ENCODE results near the gene ZSWIM7. TPM values are rescaled to one million over a fixed set of nuclear protein-coding genes. Genes with fewer than 3 reads are reported as not detected.

Gene ZSWIM7
- total and polyA plus RNA-seq, 4 donors, result 17.9 to 39.1 (median 28.5) TPM

DNA sequence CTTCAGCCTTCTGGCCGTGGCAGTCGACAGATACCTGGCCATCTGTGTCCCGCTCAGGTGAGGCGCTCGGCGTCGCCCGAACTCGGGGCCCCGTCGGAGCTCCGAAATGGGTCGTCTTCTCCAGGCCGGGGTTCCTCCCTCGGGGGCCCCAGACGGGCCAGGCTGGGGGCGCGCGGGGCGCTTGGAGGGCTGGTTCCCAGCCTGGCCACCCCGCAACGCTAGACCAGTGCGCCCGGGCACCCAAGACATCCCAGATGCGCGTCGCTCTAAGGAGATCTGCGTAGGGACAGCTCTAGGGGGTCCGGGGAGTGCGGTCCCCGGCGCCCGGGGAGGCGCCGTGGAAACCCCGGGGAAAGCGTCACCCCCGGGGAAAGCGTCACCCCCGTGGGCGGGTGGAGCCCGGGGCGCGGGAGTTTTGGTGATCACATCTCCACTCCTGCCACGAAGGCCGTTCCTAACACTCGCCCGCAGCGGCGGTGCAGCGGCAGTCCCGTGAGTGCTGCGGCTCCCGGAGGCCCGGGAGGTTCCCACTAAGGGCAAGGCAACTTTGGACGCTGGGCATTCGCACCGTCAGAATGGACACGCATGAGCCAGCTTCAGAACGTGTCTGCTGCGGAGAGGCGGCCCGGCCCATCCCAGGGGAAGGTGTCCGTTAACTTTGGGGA, 53.8 kb downstream of the ZSWIM7 start:
- WGBS, 2 donors, result 4 to 7% methylated on average over 58 to 64 of the region's 64 CpGs
- TF ChIP-seq, protein P1, sequence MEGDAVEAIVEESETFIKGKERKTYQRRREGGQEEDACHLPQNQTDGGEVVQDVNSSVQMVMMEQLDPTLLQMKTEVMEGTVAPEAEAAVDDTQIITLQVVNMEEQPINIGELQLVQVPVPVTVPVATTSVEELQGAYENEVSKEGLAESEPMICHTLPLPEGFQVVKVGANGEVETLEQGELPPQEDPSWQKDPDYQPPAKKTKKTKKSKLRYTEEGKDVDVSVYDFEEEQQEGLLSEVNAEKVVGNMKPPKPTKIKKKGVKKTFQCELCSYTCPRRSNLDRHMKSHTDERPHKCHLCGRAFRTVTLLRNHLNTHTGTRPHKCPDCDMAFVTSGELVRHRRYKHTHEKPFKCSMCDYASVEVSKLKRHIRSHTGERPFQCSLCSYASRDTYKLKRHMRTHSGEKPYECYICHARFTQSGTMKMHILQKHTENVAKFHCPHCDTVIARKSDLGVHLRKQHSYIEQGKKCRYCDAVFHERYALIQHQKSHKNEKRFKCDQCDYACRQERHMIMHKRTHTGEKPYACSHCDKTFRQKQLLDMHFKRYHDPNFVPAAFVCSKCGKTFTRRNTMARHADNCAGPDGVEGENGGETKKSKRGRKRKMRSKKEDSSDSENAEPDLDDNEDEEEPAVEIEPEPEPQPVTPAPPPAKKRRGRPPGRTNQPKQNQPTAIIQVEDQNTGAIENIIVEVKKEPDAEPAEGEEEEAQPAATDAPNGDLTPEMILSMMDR (IDR thresholded peaks at IDR 0.05; ENCODE audit: control extremely low read depth, extremely low read depth), result no peak
- peak; percentile 6 for ATAC-seq (ENCODE audit: insufficient read depth, low FRiP score)
- Histone ChIP-seq H3K9me3 (ENCODE audit: control insufficient read depth in 4 of 4, insufficient read depth in 3 of 4, low read length in 3 of 4) (no peaks in the 10 kb centered on the region), H3K4me3 (peak overlapping the region; percentile 57), H3K4me1 (ENCODE audit: control insufficient read depth in 5 of 5, insufficient read depth in 5 of 5, low read length in 5 of 5) (peaks cover 0 to 20% (median 10%) of the 10 kb centered on the region in 5 donors), H3K9ac (ENCODE audit: insufficient read depth in 1 of 2, low read length in 2 of 2) (peak overlapping the region in 1 of 2 donors; percentile 7), H3K27me3 (ENCODE audit: control insufficient read depth in 3 of 3, insufficient read depth in 3 of 3, low read length in 2 of 3) (peaks cover 0 to 10% (median 5%) of the 10 kb centered on the region in 3 donors), H3K36me3 (ENCODE audit: control insufficient read depth in 4 of 4, insufficient read depth in 4 of 4, low read length in 4 of 4) (no peaks in the 10 kb centered on the region), H3K27ac (ENCODE audit: low read depth in 1 of 2, low read length in 1 of 2) (peak overlapping the region in 1 of 2 donors; percentile 60)
- DNase-seq, result peak in 2 of 3 donors; percentile 32 to 38

DNA sequence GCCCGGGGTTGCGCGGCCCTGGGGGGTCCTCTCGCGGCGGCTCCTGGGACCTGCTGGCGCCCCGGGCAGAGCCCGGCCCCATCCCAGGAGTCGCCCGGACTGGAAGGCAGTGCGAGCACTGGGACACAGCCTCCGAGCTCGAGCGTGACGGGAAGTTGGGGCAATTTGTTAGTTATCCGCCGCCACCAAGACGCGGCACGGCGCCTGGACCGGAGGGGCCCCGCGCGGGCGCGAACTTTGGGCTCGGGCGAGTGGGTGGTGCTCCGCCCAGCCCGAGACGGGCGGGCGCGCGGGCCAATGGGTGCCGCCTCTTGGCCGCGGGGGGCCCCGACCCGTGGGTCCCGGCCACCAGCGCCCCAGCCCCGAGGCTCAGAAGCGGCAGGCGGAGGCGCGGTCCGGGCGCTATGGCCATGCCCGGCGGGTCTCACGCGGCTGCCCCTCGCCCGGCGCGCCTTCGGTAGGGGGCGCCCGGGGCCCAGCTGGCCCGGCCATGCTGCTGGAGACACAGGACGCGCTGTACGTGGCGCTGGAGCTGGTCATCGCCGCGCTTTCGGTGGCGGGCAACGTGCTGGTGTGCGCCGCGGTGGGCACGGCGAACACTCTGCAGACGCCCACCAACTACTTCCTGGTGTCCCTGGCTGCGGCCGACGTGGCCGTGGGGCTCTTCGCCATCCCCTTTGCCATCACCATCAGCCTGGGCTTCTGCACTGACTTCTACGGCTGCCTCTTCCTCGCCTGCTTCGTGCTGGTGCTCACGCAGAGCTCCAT, 54.6 kb downstream of the ZSWIM7 start, which contains the start of gene ADORA2B:
TSS of gene ADORA2B (plus strand) at position 372 of the 768 bp plus-strand sequence. CDS start at position 491, 119 bp downstream.
- TF ChIP-seq, protein P1 (IDR thresholded peaks at IDR 0.05; ENCODE audit: control extremely low read depth, extremely low read depth), result peak; percentile 22
- Histone ChIP-seq H3K27ac (ENCODE audit: low read depth in 1 of 2, low read length in 1 of 2) (peak within 1 kb of the TSS in 1 of 2 donors; percentile 60), H3K36me3 (ENCODE audit: control insufficient read depth in 4 of 4, insufficient read depth in 4 of 4, low read length in 4 of 4) (no peaks in the 10 kb centered on the region), H3K4me1 (ENCODE audit: control insufficient read depth in 5 of 5, insufficient read depth in 5 of 5, low read length in 5 of 5) (peaks cover 0 to 20% (median 10%) of the 10 kb centered on the region in 5 donors), H3K4me3 (peak within 1 kb of the TSS; percentile 57), H3K9ac (ENCODE audit: insufficient read depth in 1 of 2, low read length in 2 of 2) (no peak within 1 kb of the TSS), H3K9me3 (ENCODE audit: control insufficient read depth in 4 of 4, insufficient read depth in 3 of 4, low read length in 3 of 4) (no peaks in the 10 kb centered on the region), H3K27me3 (ENCODE audit: control insufficient read depth in 3 of 3, insufficient read depth in 3 of 3, low read length in 2 of 3) (peaks cover 0 to 10% (median 5%) of the 10 kb centered on the region in 3 donors)
- WGBS, 2 donors, result 0 to 1% methylated on average over 57 to 88 of the region's 88 CpGs
- peak; percentile 69 to 81 (median 76) for DNase-seq
- peak; percentile 79 for ATAC-seq (ENCODE audit: insufficient read depth, low FRiP score)

- WGBS, 2 donors, result 19 to 23% methylated on average over 39 to 40 of the region's 40 CpGs
Measured at GRCh38 chr17:15943971-15944758, 55.3 kb downstream of the ZSWIM7 start.

More at GRCh38 chr17:15943971-15944758, 55.3 kb downstream of the ZSWIM7 start:
- Histone ChIP-seq H3K9ac (ENCODE audit: insufficient read depth in 1 of 2, low read length in 2 of 2) (no peak overlapping the region), H3K27me3 (ENCODE audit: control insufficient read depth in 3 of 3, insufficient read depth in 3 of 3, low read length in 2 of 3) (peaks cover 0 to 10% (median 5%) of the 10 kb centered on the region in 3 donors), H3K27ac (ENCODE audit: low read depth in 1 of 2, low read length in 1 of 2) (no peak overlapping the region), H3K4me3 (no peak overlapping the region), H3K36me3 (ENCODE audit: control insufficient read depth in 4 of 4, insufficient read depth in 4 of 4, low read length in 4 of 4) (no peaks in the 10 kb centered on the region), H3K4me1 (ENCODE audit: control insufficient read depth in 5 of 5, insufficient read depth in 5 of 5, low read length in 5 of 5) (peaks cover 0 to 20% (median 10%) of the 10 kb centered on the region in 5 donors), H3K9me3 (ENCODE audit: control insufficient read depth in 4 of 4, insufficient read depth in 3 of 4, low read length in 3 of 4) (no peaks in the 10 kb centered on the region)
- TF ChIP-seq, protein P1 (IDR thresholded peaks at IDR 0.05; ENCODE audit: control extremely low read depth, extremely low read depth), result no peak
- no peak for ATAC-seq (ENCODE audit: insufficient read depth, low FRiP score)
- DNase-seq, result no peak
